HEK293 (cell line): ENCODE measurements around the gene APBB2.

Experiments used
- CTCF ChIA-PET: fragments of 350-600 bp; formaldehyde crosslinking; extraction: SDS; loops from one replicate; lab custom pipeline; 2021; ENCODE audit warnings: antibody characterized with exemption; lab: Yijun Ruan, JAX
- POLR2A ChIA-PET: fragments of 300-600 bp; formaldehyde crosslinking; extraction: SDS; loops from one replicate; lab custom pipeline; 2020; ENCODE audit warnings: antibody characterized with exemption, inconsistent platforms; lab: Yijun Ruan, JAX
- H3K27ac ChIP-seq: fragments of 200-500 bp; sonication (Bioruptor generic); 2 replicates; pipeline ENCODE4 v1.5.1; 2014; ENCODE audit warnings: low read depth, low read length, control low read depth, inconsistent platforms; ENCODE audit errors: extremely low read depth
- H3K36me3 ChIP-seq, 2 experiments: fragments of 200-500 bp in 1 of 2; sonication (Bioruptor generic) in 1 of 2; 1 replicate in 1 of 2; 2 replicates in 1 of 2; pipeline ENCODE4 v1.5.1; 2014 to 2017; ENCODE audit warnings: inconsistent platforms in 2 of 2, low read length in 2 of 2; ENCODE audit not compliant: control insufficient read depth in 2 of 2, insufficient read depth in 1 of 2
- H3K4me1 ChIP-seq: fragments of 200-500 bp; sonication (Bioruptor generic); 2 replicates; pipeline ENCODE4 v1.5.1; 2014; ENCODE audit warnings: mild to moderate bottlenecking, low read length, inconsistent platforms; ENCODE audit not compliant: control insufficient read depth, insufficient read depth
- H3K4me3 ChIP-seq: 2 replicates; pipeline ENCODE4 v1.5.1; 2011; ENCODE audit warnings: low read depth, mild to moderate bottlenecking, control low read depth, low read length, moderate library complexity
- H3K9me3 ChIP-seq: fragments of 200-500 bp; sonication (Bioruptor generic); 2 replicates; pipeline ENCODE4 v1.5.1; 2014; ENCODE audit warnings: low read depth, low read length, inconsistent platforms; ENCODE audit not compliant: control insufficient read depth, insufficient read depth
- AEBP2 ChIP-seq: fragments of 450-650 bp; formaldehyde crosslinking; IDR thresholded peaks from 2 replicates; pipeline ENCODE4 v1.5.1; 2016; ENCODE audit warnings: missing biosample characterization, missing genetic modification characterization, borderline replicate concordance
- MYNN ChIP-seq: fragments of 450-650 bp; formaldehyde crosslinking; IDR thresholded peaks from 2 replicates; pipeline ENCODE4 v1.5.1; 2016; ENCODE audit warnings: missing biosample characterization, missing genetic modification characterization, borderline replicate concordance
- OVOL3 ChIP-seq: fragments of 450-650 bp; formaldehyde crosslinking; IDR thresholded peaks from 2 replicates; pipeline ENCODE4 v1.5.1; 2016; ENCODE audit warnings: missing biosample characterization, missing genetic modification characterization
- PRDM4 ChIP-seq: fragments of 450-650 bp; formaldehyde crosslinking; IDR thresholded peaks from 2 replicates; pipeline ENCODE4 v1.5.1; 2017; ENCODE audit warnings: missing biosample characterization, missing genetic modification characterization
- RBAK ChIP-seq: fragments of 450-650 bp; formaldehyde crosslinking; IDR thresholded peaks from 2 replicates; pipeline ENCODE4 v1.5.1; 2016; ENCODE audit warnings: missing biosample characterization, missing genetic modification characterization
- REPIN1 ChIP-seq: fragments of 450-650 bp; formaldehyde crosslinking; IDR thresholded peaks from 2 replicates; pipeline ENCODE4 v1.5.1; 2017; ENCODE audit warnings: missing biosample characterization, missing genetic modification characterization, low read depth
- SP3 ChIP-seq: fragments of 450-650 bp; formaldehyde crosslinking; IDR thresholded peaks from 2 replicates; pipeline ENCODE4 v1.5.1; 2016; ENCODE audit warnings: missing biosample characterization, missing genetic modification characterization
- TCF7L2 ChIP-seq: IDR thresholded peaks from 2 replicates; pipeline ENCODE4 v1.6.1; 2011; ENCODE audit warnings: low read depth, mild to moderate bottlenecking, inconsistent platforms, low read length, moderate library complexity, borderline replicate concordance
- ZNF140 ChIP-seq: fragments of 450-650 bp; formaldehyde crosslinking; IDR thresholded peaks from 2 replicates; pipeline ENCODE4 v1.5.1; 2016; ENCODE audit warnings: missing biosample characterization, missing genetic modification characterization
- ZNF146 ChIP-seq: fragments of 450-650 bp; formaldehyde crosslinking; IDR thresholded peaks from 2 replicates; pipeline ENCODE4 v1.5.1; 2016; ENCODE audit warnings: missing biosample characterization, missing genetic modification characterization
- ZNF174 ChIP-seq: fragments of 450-650 bp; formaldehyde crosslinking; IDR thresholded peaks from 2 replicates; pipeline ENCODE4 v1.5.0; 2017; ENCODE audit warnings: missing biosample characterization, mild to moderate bottlenecking, missing genetic modification characterization
- ZNF2 ChIP-seq: fragments of 450-650 bp; formaldehyde crosslinking; IDR thresholded peaks from 2 replicates; pipeline ENCODE4 v1.5.1; 2016; ENCODE audit warnings: missing biosample characterization, missing genetic modification characterization
- ZNF211 ChIP-seq: fragments of 450-650 bp; formaldehyde crosslinking; IDR thresholded peaks from 2 replicates; pipeline ENCODE4 v1.5.1; 2016; ENCODE audit warnings: low read depth, missing biosample characterization, missing genetic modification characterization
- ZNF221 ChIP-seq: fragments of 450-650 bp; formaldehyde crosslinking; IDR thresholded peaks from 2 replicates; pipeline ENCODE4 v1.5.1; 2017; ENCODE audit warnings: missing biosample characterization, missing genetic modification characterization, borderline replicate concordance
- ZNF354C ChIP-seq: fragments of 450-650 bp; formaldehyde crosslinking; IDR thresholded peaks from 2 replicates; pipeline ENCODE4 v1.5.1; 2016; ENCODE audit warnings: missing biosample characterization, missing genetic modification characterization, low read depth, borderline replicate concordance
- ZNF558 ChIP-seq: fragments of 450-650 bp; formaldehyde crosslinking; IDR thresholded peaks from 2 replicates; pipeline ENCODE4 v1.5.1; 2016; ENCODE audit warnings: missing biosample characterization, missing genetic modification characterization
- ZNF658 ChIP-seq: fragments of 450-650 bp; formaldehyde crosslinking; IDR thresholded peaks from 2 replicates; pipeline ENCODE4; 2016; ENCODE audit warnings: missing biosample characterization, missing genetic modification characterization
- ZNF660 ChIP-seq: fragments of 450-650 bp; IDR thresholded peaks from 2 replicates; pipeline ENCODE4 v1.5.1; 2018; ENCODE audit warnings: missing biosample characterization, mild to moderate bottlenecking, missing genetic modification characterization
- ZNF677 ChIP-seq: fragments of 450-650 bp; IDR thresholded peaks from 2 replicates; pipeline ENCODE4 v1.5.0; 2018; ENCODE audit warnings: missing biosample characterization, mild to moderate bottlenecking, missing genetic modification characterization, moderate library complexity
- ZNF768 ChIP-seq: fragments of 450-650 bp; formaldehyde crosslinking; IDR thresholded peaks from 2 replicates; pipeline ENCODE4 v1.5.1; 2018; ENCODE audit warnings: missing biosample characterization, mild to moderate bottlenecking, missing genetic modification characterization
- ZSCAN30 ChIP-seq: fragments of 450-650 bp; IDR thresholded peaks from 2 replicates; pipeline ENCODE4 v1.5.1; 2018; ENCODE audit warnings: missing biosample characterization, mild to moderate bottlenecking, missing genetic modification characterization, moderate library complexity
- TF ChIP-seq, protein P1 (sequence below): fragments of 450-650 bp; formaldehyde crosslinking; IDR thresholded peaks from 2 replicates; pipeline ENCODE4 v1.5.1; 2016; ENCODE audit warnings: missing biosample characterization, missing genetic modification characterization

APBB2 gene

GRCh38 chr4:40933272-40934053 lies 280.9 kb downstream of the APBB2 start (continued):
- TF ChIP-seq AEBP2 (tag by site-specific recombination) (no peak), RBAK (no peak), OVOL3 (no peak), TCF7L2 (no peak), ZNF558 (tag by site-specific recombination) (no peak), REPIN1 (tag by site-specific recombination) (no peak), SP3 (tag by site-specific recombination) (no peak), ZNF768 (tag by site-specific recombination) (no peak), ZNF174 (no peak)
- TF ChIP-seq, protein P1, sequence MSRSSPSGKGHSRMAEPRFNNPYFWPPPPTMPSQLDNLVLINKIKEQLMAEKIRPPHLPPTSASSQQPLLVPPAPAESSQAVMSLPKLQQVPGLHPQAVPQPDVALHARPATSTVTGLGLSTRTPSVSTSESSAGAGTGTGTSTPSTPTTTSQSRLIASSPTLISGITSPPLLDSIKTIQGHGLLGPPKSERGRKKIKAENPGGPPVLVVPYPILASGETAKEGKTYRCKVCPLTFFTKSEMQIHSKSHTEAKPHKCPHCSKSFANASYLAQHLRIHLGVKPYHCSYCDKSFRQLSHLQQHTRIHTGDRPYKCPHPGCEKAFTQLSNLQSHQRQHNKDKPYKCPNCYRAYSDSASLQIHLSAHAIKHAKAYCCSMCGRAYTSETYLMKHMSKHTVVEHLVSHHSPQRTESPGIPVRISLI (tag by site-specific recombination): no peak

GRCh38 chr4:40931841-40932240 lies 282.5 kb downstream of the APBB2 start:
- TF ChIP-seq ZNF677 (tag by site-specific recombination) (no peak), TCF7L2 (no peak), ZNF211 (tag by site-specific recombination) (no peak), ZNF146 (tag by site-specific recombination) (no peak), MYNN (tag by site-specific recombination) (no peak), ZNF658 (tag by site-specific recombination) (no peak), PRDM4 (tag by site-specific recombination) (no peak), ZNF660 (no peak), ZNF354C (tag by site-specific recombination) (no peak), ZNF140 (tag by site-specific recombination) (no peak), ZNF2 (tag by site-specific recombination) (no peak), ZNF221 (tag by site-specific recombination) (no peak), ZSCAN30 (no peak)
- no peaks in the 10 kb centered on the region for H3K4me1 ChIP-seq
- no peak overlapping the region for H3K27ac ChIP-seq
- no peak overlapping the region for H3K4me3 ChIP-seq
- POLR2A ChIA-PET: no interaction called here
- peaks cover 0 to 3% of the 10 kb centered on the region in 2 experiments; a peak in 1 of 3 replicates for H3K36me3 ChIP-seq
- CTCF ChIA-PET: interaction anchor here (0.8 to 1.5 kb wide), 2 partner anchors 45 to 282 kb away, joined by 8 to 12 read pairs; partner anchors contain the start of gene APBB2
- no peaks in the 10 kb centered on the region for H3K9me3 ChIP-seq
